Choroid plexus epithelial cell (primary cell): ENCODE results near the gene LMNA.
A peak's percentile ranks its signal among the peaks of the same experiment; 100 is the strongest.

Source experiments
- DNase-seq: peaks from one replicate; pipeline ENCODE4 v3.0.0-alpha.2; 2010; ENCODE audit warnings: low read depth
- H3K4me3 ChIP-seq: 2 replicates; pipeline ENCODE4 v1.5.1; 2011; ENCODE audit warnings: low read depth, mild to moderate bottlenecking, control low read depth, low read length, moderate library complexity
- CTCF ChIP-seq: conservative IDR thresholded peaks from 2 replicates; pipeline ENCODE4 v1.5.1; 2011; ENCODE audit warnings: low read depth, mild to moderate bottlenecking, control low read depth, inconsistent platforms, low read length, moderate library complexity

Gene LMNA

GRCh38 chr1:156100205-156100995 is 14.1 kb upstream of the LMNA start:
- H3K4me3 ChIP-seq = no peak overlapping the region
- no peak for TF ChIP-seq CTCF
- no peak for DNase-seq

GRCh38 chr1:156101880-156102279 is 12.6 kb upstream of the LMNA start:
- TF ChIP-seq CTCF = no peak
- DNase-seq = no peak

GRCh38 chr1:156102633-156103511 is 11.6 kb upstream of the LMNA start:
- DNase-seq = no peak
- H3K4me3 ChIP-seq = no peak overlapping the region
- TF ChIP-seq CTCF = no peak

More at GRCh38 chr1:156101880-156102279, 12.6 kb upstream of the LMNA start:
- no peak overlapping the region for H3K4me3 ChIP-seq

GRCh38 chr1:156103521-156103947 is 11.0 kb upstream of the LMNA start:
- H3K4me3 ChIP-seq = no peak overlapping the region
- no peak for DNase-seq
- no peak for TF ChIP-seq CTCF

GRCh38 chr1:156104065-156104810 is 10.3 kb upstream of the LMNA start:
- TF ChIP-seq CTCF = no peak
- peak; percentile 76 for DNase-seq
- no peak overlapping the region for H3K4me3 ChIP-seq

GRCh38 chr1:156104861-156105832 is 9.4 kb upstream of the LMNA start:
- TF ChIP-seq CTCF = peak; percentile 2
- DNase-seq = peak; percentile 54
- peak overlapping the region; percentile 45 for H3K4me3 ChIP-seq
